Trophoblast cell (in vitro differentiated cells and primary cell): ENCODE results near the gene CTDP1.

Experiments
- DNase-seq, 2 donors: peaks; one replicate each; pipeline ENCODE4 v3.0.0-alpha.2; 2016
- H2AFZ ChIP-seq: 2 replicates; pipeline ENCODE4 v1.6.1; 2013; ENCODE audit warnings: low read length, moderate library complexity, mild to moderate bottlenecking; ENCODE audit not compliant: insufficient read depth, poor library complexity
- H2AK5ac ChIP-seq: 2 replicates; pipeline ENCODE4 v1.6.1; 2013; ENCODE audit warnings: mild to moderate bottlenecking, low read length
- H2BK120ac ChIP-seq: 2 replicates; pipeline ENCODE4 v1.6.1; 2013; ENCODE audit warnings: low read length, mild to moderate bottlenecking, moderate library complexity; ENCODE audit not compliant: insufficient read depth, poor library complexity
- H2BK12ac ChIP-seq: 2 replicates; pipeline ENCODE4 v1.6.1; 2013; ENCODE audit warnings: mild to moderate bottlenecking, low read length, moderate library complexity
- H2BK5ac ChIP-seq: 2 replicates; pipeline ENCODE4 v1.6.1; 2013; ENCODE audit warnings: low read length, low read depth, moderate library complexity, mild to moderate bottlenecking; ENCODE audit not compliant: poor library complexity
- H3K14ac ChIP-seq: 2 replicates; pipeline ENCODE4 v1.6.1; 2013; ENCODE audit warnings: mild to moderate bottlenecking, low read length
- H3K18ac ChIP-seq: 2 replicates; pipeline ENCODE4 v1.6.1; 2013; ENCODE audit warnings: mild to moderate bottlenecking, low read length
- H3K23ac ChIP-seq: 2 replicates; pipeline ENCODE4 v1.6.1; 2013; ENCODE audit warnings: low read length
- H3K27ac ChIP-seq: 2 replicates; pipeline ENCODE4 v1.5.1; 2013; ENCODE audit warnings: low read depth, mild to moderate bottlenecking, inconsistent platforms, low read length, moderate library complexity
- H3K27me3 ChIP-seq: 2 replicates; pipeline ENCODE4 v1.6.1; 2013; ENCODE audit warnings: inconsistent platforms, mild to moderate bottlenecking, low read length, moderate library complexity; ENCODE audit not compliant: insufficient read depth
- H3K36me3 ChIP-seq, 2 experiments: 1 replicate in 1 of 2; 2 replicates in 1 of 2; pipeline ENCODE4 v1.6.1; 2013; ENCODE audit warnings: low read length in 2 of 2, mild to moderate bottlenecking in 2 of 2, moderate library complexity in 1 of 2; ENCODE audit not compliant: insufficient read depth in 2 of 2, control insufficient read depth in 1 of 2
- H3K4ac ChIP-seq: 2 replicates; pipeline ENCODE4 v1.6.1; 2013; ENCODE audit warnings: low read depth, mild to moderate bottlenecking, low read length, moderate library complexity
- H3K4me1 ChIP-seq, 2 experiments: 1 replicate in 1 of 2; 2 replicates in 1 of 2; pipeline ENCODE4 v1.6.1; 2013; ENCODE audit warnings: low read length in 2 of 2, mild to moderate bottlenecking in 2 of 2, moderate library complexity in 1 of 2; ENCODE audit not compliant: insufficient read depth in 2 of 2, control insufficient read depth in 1 of 2
- H3K4me2 ChIP-seq: 2 replicates; pipeline ENCODE4 v1.6.1; 2013; ENCODE audit warnings: inconsistent platforms, mild to moderate bottlenecking, low read length, moderate library complexity
- H3K4me3 ChIP-seq: 2 replicates; pipeline ENCODE4 v1.5.1; 2013; ENCODE audit warnings: mild to moderate bottlenecking, low read depth, low read length, inconsistent platforms
- H3K79me1 ChIP-seq: one replicate; pipeline ENCODE4 v1.6.1; 2013; ENCODE audit warnings: low read length
- H3K79me2 ChIP-seq: 2 replicates; pipeline ENCODE4 v1.6.1; 2013; ENCODE audit warnings: low read length, mild to moderate bottlenecking; ENCODE audit not compliant: control insufficient read depth, insufficient read depth, poor library complexity
- H3K9ac ChIP-seq: 2 replicates; pipeline ENCODE4 v1.6.1; 2013; ENCODE audit warnings: mild to moderate bottlenecking, low read length
- H3K9me3 ChIP-seq: 2 replicates; pipeline ENCODE4 v1.6.1; 2013; ENCODE audit warnings: low read depth, mild to moderate bottlenecking, control low read depth, inconsistent platforms, low read length; ENCODE audit not compliant: insufficient read depth
- H4K12ac ChIP-seq: 2 replicates; pipeline ENCODE4 v1.6.1; 2013; ENCODE audit warnings: low read depth, mild to moderate bottlenecking, low read length, moderate library complexity
- H4K8ac ChIP-seq: 2 replicates; pipeline ENCODE4 v1.6.1; 2013; ENCODE audit warnings: low read depth, mild to moderate bottlenecking, low read length, moderate library complexity
- H4K91ac ChIP-seq: one replicate; pipeline ENCODE4 v1.6.1; 2013; ENCODE audit warnings: low read depth, mild to moderate bottlenecking, low read length, moderate library complexity
- WGBS: extraction: QIAGEN DNeasy Blood & Tissue Kit; methylation state at CpG from one replicate; pipeline ENCODE4 v1.1.7; 2013; ENCODE audit warnings: missing lambda C conversion rate; ENCODE audit not compliant: insufficient read length, insufficient coverage; ENCODE audit errors: extremely low coverage; 5-methylcytosine and 5-hydroxymethylcytosine counted together

CTDP1 gene

GRCh38 chr18:79754831-79755351 lies 75.3 kb downstream of the CTDP1 start:
- Histone ChIP-seq H2BK5ac (no peak overlapping the region), H3K36me3 (peaks cover 27 to 31% of the 10 kb centered on the region in 2 experiments), H4K91ac (no peak overlapping the region), H3K4ac (no peak overlapping the region), H3K14ac (no peak overlapping the region), H3K79me2 (no peaks in the 10 kb centered on the region), H4K12ac (no peak overlapping the region), H4K8ac (no peak overlapping the region), H2AK5ac (no peak overlapping the region), H3K79me1 (no peaks in the 10 kb centered on the region), H2BK12ac (no peak overlapping the region), H3K9ac (no peak overlapping the region), H3K9me3 (no peaks in the 10 kb centered on the region), H3K4me2 (no peak overlapping the region), H2AFZ (no peak overlapping the region), H3K23ac (no peak overlapping the region), H3K27ac (no peak overlapping the region), H3K18ac (no peak overlapping the region), H2BK120ac (no peak overlapping the region), H3K27me3 (no peaks in the 10 kb centered on the region), H3K4me3 (no peak overlapping the region), H3K4me1 (no peaks in the 10 kb centered on the region)
- no CpG with 5 or more reads among the region's 27 CpGs for WGBS
- no peak for DNase-seq

- no peak for DNase-seq
- no CpG with 5 or more reads among the region's 31 CpGs for WGBS
- Histone ChIP-seq H3K23ac (no peak overlapping the region), H3K9me3 (no peaks in the 10 kb centered on the region), H3K27ac (no peak overlapping the region), H3K79me1 (no peaks in the 10 kb centered on the region), H3K27me3 (no peaks in the 10 kb centered on the region), H3K36me3 (peaks cover 26 to 28% of the 10 kb centered on the region in 2 experiments), H3K14ac (no peak overlapping the region), H3K4ac (no peak overlapping the region), H2AFZ (no peak overlapping the region), H3K4me2 (no peak overlapping the region), H4K8ac (no peak overlapping the region), H3K18ac (no peak overlapping the region), H3K79me2 (no peaks in the 10 kb centered on the region), H2BK120ac (no peak overlapping the region), H2BK5ac (no peak overlapping the region), H3K4me1 (no peaks in the 10 kb centered on the region), H2BK12ac (no peak overlapping the region), H4K12ac (no peak overlapping the region), H3K4me3 (no peak overlapping the region), H3K9ac (no peak overlapping the region), H2AK5ac (no peak overlapping the region), H4K91ac (no peak overlapping the region)
Measured at GRCh38 chr18:79755496-79756142, 76.0 kb downstream of the CTDP1 start.

DNA sequence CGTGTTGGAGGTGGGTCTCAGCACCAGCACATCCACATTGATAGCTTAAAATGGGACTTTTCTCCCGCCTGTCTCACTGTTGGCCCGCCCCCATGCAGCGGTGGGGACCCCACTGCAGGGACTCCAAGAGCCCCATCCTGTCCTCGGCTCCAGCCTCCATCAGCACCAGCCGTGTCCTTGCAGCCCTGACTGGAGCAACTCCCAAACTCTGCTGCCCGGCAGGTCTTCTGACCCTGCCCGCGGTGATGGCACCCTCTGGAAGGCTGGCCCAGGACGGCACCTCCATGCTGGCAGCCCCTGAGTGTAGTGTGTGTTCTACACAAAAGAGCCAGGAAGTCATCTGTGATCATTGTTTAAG lies 76.5 kb downstream of the CTDP1 start:
- no peak for DNase-seq
- Histone ChIP-seq H3K4me1 (no peaks in the 10 kb centered on the region), H3K9me3 (no peaks in the 10 kb centered on the region), H2AK5ac (no peak overlapping the region), H3K79me2 (no peaks in the 10 kb centered on the region), H3K79me1 (no peaks in the 10 kb centered on the region), H2BK5ac (no peak overlapping the region), H2BK12ac (no peak overlapping the region), H4K91ac (no peak overlapping the region), H2AFZ (no peak overlapping the region), H4K12ac (no peak overlapping the region), H3K27me3 (no peaks in the 10 kb centered on the region), H3K14ac (no peak overlapping the region), H3K23ac (no peak overlapping the region), H4K8ac (no peak overlapping the region), H3K36me3 (peaks cover 26 to 28% of the 10 kb centered on the region in 2 experiments), H3K4me2 (no peak overlapping the region), H3K27ac (no peak overlapping the region), H2BK120ac (no peak overlapping the region), H3K9ac (no peak overlapping the region), H3K4ac (no peak overlapping the region), H3K18ac (no peak overlapping the region), H3K4me3 (no peak overlapping the region)
- no CpG with 5 or more reads among the region's 10 CpGs for WGBS

DNA sequence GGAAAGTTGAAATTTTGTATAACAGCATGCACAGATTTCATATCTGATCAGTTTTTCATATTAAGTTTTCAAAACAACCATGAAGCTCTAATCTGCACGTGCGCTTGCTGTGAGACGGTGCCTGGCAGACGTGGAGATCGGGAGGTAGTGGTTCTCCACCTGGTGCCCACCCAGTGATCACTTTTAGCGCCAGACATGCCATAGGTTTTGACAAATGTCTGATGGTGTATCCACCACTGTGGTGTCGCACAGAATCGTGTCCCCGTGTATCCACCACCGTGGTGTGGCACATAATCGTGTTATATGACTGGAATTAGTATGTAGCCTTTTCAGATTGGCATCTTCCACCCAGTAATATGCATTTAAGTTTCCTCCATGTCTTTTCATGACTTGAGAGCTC lies 77.2 kb downstream of the CTDP1 start:
- no peak overlapping the region for H3K27ac ChIP-seq
- no peak overlapping the region for H3K14ac ChIP-seq
- H4K91ac ChIP-seq, result no peak overlapping the region
- no peak overlapping the region for H2BK120ac ChIP-seq
- H3K18ac ChIP-seq, result no peak overlapping the region
- no peak overlapping the region for H3K4me3 ChIP-seq
- no peaks in the 10 kb centered on the region for H3K27me3 ChIP-seq
- H2AFZ ChIP-seq, result no peak overlapping the region
- no peak overlapping the region for H3K4me2 ChIP-seq
- no peak overlapping the region for H4K12ac ChIP-seq
- H3K36me3 ChIP-seq, result peaks cover 25 to 28% of the 10 kb centered on the region in 2 experiments
- no peaks in the 10 kb centered on the region for H3K9me3 ChIP-seq
- no peaks in the 10 kb centered on the region for H3K79me2 ChIP-seq
- WGBS, result no CpG with 5 or more reads among the region's 11 CpGs
- H3K4me1 ChIP-seq, result no peaks in the 10 kb centered on the region
- no peaks in the 10 kb centered on the region for H3K79me1 ChIP-seq
- no peak overlapping the region for H2AK5ac ChIP-seq
- no peak overlapping the region for H2BK12ac ChIP-seq
- no peak overlapping the region for H4K8ac ChIP-seq
- H3K23ac ChIP-seq, result no peak overlapping the region
- H3K4ac ChIP-seq, result no peak overlapping the region
- no peak for DNase-seq
- no peak overlapping the region for H2BK5ac ChIP-seq
- no peak overlapping the region for H3K9ac ChIP-seq
